ENCODE data around the gene PARD3.
A peak's percentile ranks its signal among the peaks of the same experiment; 100 is the strongest.

PARD3 gene

GRCh38 chr10:34633374-34633773, 181.7 kb downstream of the PARD3 start:
- no peak overlapping the region for H3K27ac ChIP-seq
- H3K4me3 ChIP-seq = no peak overlapping the region
- H3K4me1 ChIP-seq = peaks cover 6 to 14% (median 12%) of the 10 kb centered on the region in 4 donors
- H3K9me3 ChIP-seq = no peaks in the 10 kb centered on the region
- intact Hi-C loops (cut with DNase I; ENCODE audit: low total_unique reads) = no loop called here
- TF ChIP-seq CTCF (IDR thresholded peaks at IDR 0.05) = no peak
- DNase-seq = no peak
- H3K27me3 ChIP-seq = no peaks in the 10 kb centered on the region
- H3K36me3 ChIP-seq = no peaks in the 10 kb centered on the region

- intact Hi-C loops (cut with DNase I; ENCODE audit: low total_unique reads) = no loop called here
- H3K4me3 ChIP-seq = no peak overlapping the region
- H3K4me1 ChIP-seq = peaks cover 0 to 8% (median 0%) of the 10 kb centered on the region in 4 donors
- H3K27ac ChIP-seq = no peak overlapping the region
- TF ChIP-seq CTCF (IDR thresholded peaks at IDR 0.05) = no peak
- H3K36me3 ChIP-seq = no peaks in the 10 kb centered on the region
- H3K27me3 ChIP-seq = no peaks in the 10 kb centered on the region
- no peaks in the 10 kb centered on the region for H3K9me3 ChIP-seq
- no peak for DNase-seq
Measured at GRCh38 chr10:34629084-34629483, 186.0 kb downstream of the PARD3 start.

GRCh38 chr10:34628174-34628796, 186.8 kb downstream of the PARD3 start:
- Histone ChIP-seq H3K4me1 (peaks cover 0 to 8% (median 0%) of the 10 kb centered on the region in 4 donors), H3K9me3 (no peaks in the 10 kb centered on the region), H3K36me3 (no peaks in the 10 kb centered on the region), H3K27ac (no peak overlapping the region), H3K27me3 (no peaks in the 10 kb centered on the region), H3K4me3 (no peak overlapping the region)
- intact Hi-C loops (cut with DNase I; ENCODE audit: low total_unique reads) = no loop called here
- DNase-seq = peak in 1 of 2 donors; percentile 45
- TF ChIP-seq CTCF (IDR thresholded peaks at IDR 0.05) = no peak

GRCh38 chr10:34627741-34628140, 187.4 kb downstream of the PARD3 start:
- Histone ChIP-seq H3K27ac (no peak overlapping the region), H3K36me3 (no peaks in the 10 kb centered on the region), H3K27me3 (no peaks in the 10 kb centered on the region), H3K4me3 (no peak overlapping the region), H3K9me3 (no peaks in the 10 kb centered on the region), H3K4me1 (peaks cover 0 to 8% (median 0%) of the 10 kb centered on the region in 4 donors)
- intact Hi-C loops (cut with DNase I; ENCODE audit: low total_unique reads) = no loop called here
- DNase-seq = no peak
- no peak for TF ChIP-seq CTCF (IDR thresholded peaks at IDR 0.05)

- Histone ChIP-seq H3K9me3 (no peaks in the 10 kb centered on the region), H3K27ac (no peak overlapping the region), H3K27me3 (no peaks in the 10 kb centered on the region), H3K4me3 (no peak overlapping the region), H3K4me1 (peaks cover 0 to 8% (median 0%) of the 10 kb centered on the region in 4 donors), H3K36me3 (no peaks in the 10 kb centered on the region)
- TF ChIP-seq CTCF (IDR thresholded peaks at IDR 0.05) = no peak
- DNase-seq = no peak
- intact Hi-C loops (cut with DNase I; ENCODE audit: low total_unique reads) = no loop called here
Measured at GRCh38 chr10:34627331-34627730, 187.8 kb downstream of the PARD3 start.
